IMR-90 (cell line): Measurements from ENCODE around the gene MGAT5. TPM values are rescaled to one million over a fixed set of nuclear protein-coding genes. Genes with fewer than 3 reads are reported as not detected.

Experiments
- ATAC-seq: fragments of 200-7000 bp; cut with Tn5 transposase; 2 replicates; pipeline ENCODE4 v1.9.1; 2020; ENCODE audit warnings: low read depth, mild to moderate bottlenecking, moderate library complexity
- BruUV-seq: library from RNA; stranded (reverse); fragments of 400-500 nt; replicated peaks from 2 replicates; lab custom pipeline; 2021; lab: Mats Ljungman, UMichigan
- CTCF ChIA-PET: fragments of 300-600 bp; formaldehyde crosslinking; extraction: SDS; loops from one replicate; lab custom pipeline; 2021; ENCODE audit warnings: antibody characterized with exemption; lab: Yijun Ruan, JAX
- POLR2A ChIA-PET: fragments of 300-600 bp; sonication (Branson Sonifier 250); formaldehyde crosslinking; loops from one replicate; lab custom pipeline; 2022; ENCODE audit warnings: antibody characterized with exemption; ENCODE audit not compliant: unreplicated experiment; lab: Charles Lee
- DNase-seq: peaks from one replicate; pipeline ENCODE4 v3.0.0; 2013
- H2AFZ ChIP-seq: replicated peaks from 2 replicates; pipeline ENCODE3; 2013; ENCODE audit warnings: low read length, mild to moderate bottlenecking; ENCODE audit not compliant: poor library complexity
- H2AK5ac ChIP-seq: 2 replicates; pipeline ENCODE4 v1.6.1; 2013; ENCODE audit warnings: low read depth, low read length, inconsistent platforms
- H2AK9ac ChIP-seq: replicated peaks from 2 replicates; pipeline ENCODE3; 2013; ENCODE audit warnings: mild to moderate bottlenecking, low read depth, low read length, moderate library complexity; ENCODE audit not compliant: poor library complexity
- H2BK120ac ChIP-seq: 2 replicates; pipeline ENCODE4 v1.6.1; 2013; ENCODE audit warnings: low read depth, low read length, inconsistent platforms
- H2BK15ac ChIP-seq: 3 replicates; pipeline ENCODE4 v1.6.1; 2013; ENCODE audit warnings: low read depth, low read length, inconsistent platforms
- H2BK20ac ChIP-seq: 2 replicates; pipeline ENCODE4 v1.6.1; 2013; ENCODE audit warnings: low read depth, mild to moderate bottlenecking, inconsistent platforms, low read length, moderate library complexity
- H2BK5ac ChIP-seq: 2 replicates; pipeline ENCODE4 v1.6.1; 2013; ENCODE audit warnings: mild to moderate bottlenecking, low read depth, low read length, inconsistent platforms; ENCODE audit not compliant: poor library complexity, severe bottlenecking
- H3K14ac ChIP-seq: replicated peaks from 2 replicates; pipeline ENCODE4 v1.6.1; 2013; ENCODE audit warnings: low read depth, low read length, inconsistent platforms
- H3K18ac ChIP-seq: 2 replicates; pipeline ENCODE4 v1.6.1; 2013; ENCODE audit warnings: low read depth, low read length, control low read depth
- H3K23ac ChIP-seq: 2 replicates; pipeline ENCODE4 v1.6.1; 2013; ENCODE audit warnings: low read depth, low read length, inconsistent platforms
- H3K27ac ChIP-seq: 2 replicates; pipeline ENCODE4 v1.5.1; 2013; ENCODE audit warnings: mild to moderate bottlenecking, control low read depth, low read length; ENCODE audit not compliant: insufficient read depth
- H3K27me3 ChIP-seq: 2 replicates; pipeline ENCODE4 v1.6.1; 2013; ENCODE audit warnings: low read length; ENCODE audit not compliant: control insufficient read depth, insufficient read depth
- H3K36me3 ChIP-seq: 2 replicates; pipeline ENCODE4 v1.6.1; 2013; ENCODE audit warnings: low read length, mixed read lengths; ENCODE audit not compliant: control insufficient read depth, insufficient read depth
- H3K4ac ChIP-seq: 2 replicates; pipeline ENCODE4 v1.6.1; 2013; ENCODE audit warnings: low read depth, low read length, inconsistent platforms
- H3K4me1 ChIP-seq: 2 replicates; pipeline ENCODE4 v1.6.1; 2013; ENCODE audit warnings: low read length, mixed read lengths; ENCODE audit not compliant: control insufficient read depth, insufficient read depth
- H3K4me2 ChIP-seq: 2 replicates; pipeline ENCODE4 v1.6.1; 2013; ENCODE audit warnings: low read depth, mild to moderate bottlenecking, control low read depth, low read length, moderate library complexity
- H3K4me3 ChIP-seq: 2 replicates; pipeline ENCODE4 v1.5.1; 2013; ENCODE audit warnings: low read depth, mild to moderate bottlenecking, control low read depth, low read length, moderate library complexity; ENCODE audit not compliant: insufficient read depth
- H3K56ac ChIP-seq: 2 replicates; pipeline ENCODE4 v1.6.1; 2013; ENCODE audit warnings: low read length, inconsistent platforms; ENCODE audit not compliant: insufficient read depth; ENCODE audit errors: extremely low read depth
- H3K79me1 ChIP-seq, 2 experiments: 2 replicates each; pipeline ENCODE4 v1.6.1; 2013; ENCODE audit warnings: low read length in 2 of 2, inconsistent platforms in 1 of 2, low read depth in 1 of 2
- H3K9ac ChIP-seq: 2 replicates; pipeline ENCODE4 v1.6.1; 2013; ENCODE audit warnings: low read depth, low read length, control low read depth
- H3K9me1 ChIP-seq: 2 replicates; pipeline ENCODE4 v1.6.1; 2013; ENCODE audit warnings: low read length, inconsistent platforms; ENCODE audit not compliant: insufficient read depth
- H3K9me3 ChIP-seq: 2 replicates; pipeline ENCODE4 v1.6.1; 2013; ENCODE audit warnings: low read length; ENCODE audit not compliant: control insufficient read depth, insufficient read depth
- H4K20me1 ChIP-seq: 2 replicates; pipeline ENCODE4 v1.6.1; 2013; ENCODE audit warnings: low read length, inconsistent platforms; ENCODE audit not compliant: insufficient read depth
- H4K5ac ChIP-seq: 2 replicates; pipeline ENCODE4 v1.6.1; 2013; ENCODE audit warnings: mild to moderate bottlenecking, low read depth, low read length, control low read depth
- H4K8ac ChIP-seq, 2 experiments: 2 replicates each; pipeline ENCODE4 v1.6.1; 2013; ENCODE audit warnings: low read depth in 2 of 2, low read length in 2 of 2, control low read depth in 1 of 2, inconsistent platforms in 1 of 2
- H4K91ac ChIP-seq: 2 replicates; pipeline ENCODE4 v1.6.1; 2013; ENCODE audit warnings: low read depth, low read length, inconsistent platforms; ENCODE audit not compliant: insufficient read depth
- BHLHE40 ChIP-seq: fragments of 150-350 bp; IDR thresholded peaks from 2 replicates; pipeline ENCODE4 v1.6.1; 2016; ENCODE audit warnings: mild to moderate bottlenecking, low read depth, low read length
- CEBPB ChIP-seq: IDR thresholded peaks from 2 replicates; pipeline ENCODE4 v1.6.1; 2012; ENCODE audit warnings: low read depth, low read length, improper control_type of control experiment
- CHD1 ChIP-seq: IDR thresholded peaks from 2 replicates; pipeline ENCODE4 v1.6.1; 2012; ENCODE audit warnings: low read depth, low read length, improper control_type of control experiment
- CTCF ChIP-seq: conservative IDR thresholded peaks from 2 replicates; pipeline ENCODE4 v1.5.1; 2012; ENCODE audit warnings: mild to moderate bottlenecking, low read depth, low read length, improper control_type of control experiment
- FOS ChIP-seq: fragments of 150-350 bp; IDR thresholded peaks from 2 replicates; pipeline ENCODE4 v1.6.1; 2016; ENCODE audit warnings: low read depth, low read length
- MAFK ChIP-seq: IDR thresholded peaks from 2 replicates; pipeline ENCODE4 v1.6.1; 2012; ENCODE audit warnings: low read depth, low read length, improper control_type of control experiment
- MAZ ChIP-seq: IDR thresholded peaks from 2 replicates; pipeline ENCODE4 v1.6.1; 2012; ENCODE audit warnings: low read depth, mild to moderate bottlenecking, low read length, improper control_type of control experiment, moderate library complexity, borderline replicate concordance
- MXI1 ChIP-seq: IDR thresholded peaks from 2 replicates; pipeline ENCODE4 v1.6.1; 2012; ENCODE audit warnings: low read depth, mild to moderate bottlenecking, low read length, moderate library complexity, borderline replicate concordance
- NFE2L2 ChIP-seq: fragments of 150-350 bp; IDR thresholded peaks from 2 replicates; pipeline ENCODE4 v1.6.1; 2016; ENCODE audit warnings: low read depth, mild to moderate bottlenecking, low read length
- POLR2A ChIP-seq: IDR thresholded peaks from 2 replicates; pipeline ENCODE4 v1.6.1; 2012; ENCODE audit warnings: mild to moderate bottlenecking, low read depth, low read length
- RAD21 ChIP-seq: IDR thresholded peaks from 2 replicates; pipeline ENCODE4 v1.6.1; 2012; ENCODE audit warnings: low read length, improper control_type of control experiment
- RCOR1 ChIP-seq: IDR thresholded peaks from 2 replicates; pipeline ENCODE4 v1.6.1; 2012; ENCODE audit warnings: mild to moderate bottlenecking, low read length, improper control_type of control experiment; ENCODE audit not compliant: insufficient replicate concordance
- RFX5 ChIP-seq: IDR thresholded peaks from 2 replicates; pipeline ENCODE4 v1.8.0; 2012; ENCODE audit warnings: low read depth, mild to moderate bottlenecking, low read length, moderate library complexity
- SMC3 ChIP-seq: fragments of 150-350 bp; IDR thresholded peaks from 2 replicates; pipeline ENCODE4 v1.6.1; 2016; ENCODE audit warnings: low read depth, mild to moderate bottlenecking, antibody characterized with exemption, low read length, moderate library complexity
- WGBS, 2 experiments: methylation state at CpG; one replicate each; pipeline versions ENCODE4 v1.1.5 to v1.1.7; 2013; ENCODE audit warnings: missing lambda C conversion rate in 2 of 2; ENCODE audit not compliant: insufficient read length in 1 of 2; ENCODE audit errors: extremely low coverage in 2 of 2; 5-methylcytosine and 5-hydroxymethylcytosine counted together
- dilution Hi-C: fragments of 300-500 bp; cut with HindIII; formaldehyde crosslinking; loops from one replicate; pipeline ENCODE4 v1.14.3; 2018; ENCODE audit warnings: low sequenced_read_pairs; ENCODE audit not compliant: unreplicated experiment
- in situ Hi-C: fragments of 300-500 bp; cut with MboI; formaldehyde crosslinking; loops from 3 replicates; pipeline ENCODE4 v1.14.3; 2019; ENCODE audit warnings: low sequenced_read_pairs, inconsistent platforms, mixed read lengths
- intact Hi-C: fragments of 100-400 bp; cut with micrococcal nuclease; formaldehyde crosslinking; loops from 2 replicates; pipeline ENCODE4 v1.10.0; 2022
- polyA plus RNA-seq, 3 experiments: library from polyadenylated mRNA; depleted of rRNA; stranded (reverse); fragments of >200 nt; gene quantifications; 2 replicates each; pipeline ENCODE4 v1.2.3, GENCODE V29; 2012; ENCODE audit warnings: low replicate concordance in 1 of 3
- total RNA-seq: library from RNA; depleted of rRNA; stranded (reverse); fragments of >200 nt; gene quantifications from 2 replicates; pipeline ENCODE4 v1.2.3, GENCODE V29; 2012
- TF ChIP-seq, protein P1 (sequence below): fragments of 150-350 bp; IDR thresholded peaks from 2 replicates; pipeline ENCODE4 v1.6.1; 2017; ENCODE audit warnings: mild to moderate bottlenecking, antibody characterized with exemption, low read length, low read depth
- TF ChIP-seq, protein P2 (sequence below): fragments of 150-350 bp; IDR thresholded peaks from 2 replicates; pipeline ENCODE4 v1.6.1; 2016; ENCODE audit warnings: low read depth, mild to moderate bottlenecking, low read length, moderate library complexity, borderline replicate concordance

Gene MGAT5
- total and polyA plus RNA-seq, 2 of the 4 experiments (the other 2 are of a cell fraction): 22.9 to 59.9 TPM

- no peak overlapping the region for H3K18ac ChIP-seq
- BruUV-seq: no TSS peak
- H3K4me1 ChIP-seq: no peaks in the 10 kb centered on the region; the same call in 1 of the 2 replicates
- H2BK15ac ChIP-seq: no peak overlapping the region
- peaks cover 24% of the 10 kb centered on the region for H3K9me1 ChIP-seq
- CTCF ChIA-PET: no interaction called here
- no peak overlapping the region for H2BK120ac ChIP-seq
- H4K91ac ChIP-seq: no peak overlapping the region
- dilution Hi-C loops: no loop called here
- peaks cover 39 to 65% of the 10 kb centered on the region in 2 experiments for H3K79me1 ChIP-seq
- no peak overlapping the region for H3K14ac ChIP-seq
- H2AK5ac ChIP-seq: no peak overlapping the region
- WGBS, 2 experiments: no CpG with 5 or more reads among the region's 4 CpGs
- H3K4me3 ChIP-seq: no peak overlapping the region
- H3K9me3 ChIP-seq: no peaks in the 10 kb centered on the region
- no peaks in the 10 kb centered on the region for H3K27me3 ChIP-seq
- no peak overlapping the region for H3K4me2 ChIP-seq
- no peak overlapping the region for H3K56ac ChIP-seq
- H4K8ac ChIP-seq: no peak overlapping the region
- in situ Hi-C loops: no loop called here
- H2AFZ ChIP-seq: no peak overlapping the region
- H4K20me1 ChIP-seq: peaks cover 25% of the 10 kb centered on the region; the same call in 1 of the 2 replicates
- DNase-seq (no peak), ATAC-seq (no peak)
- no peak overlapping the region for H3K27ac ChIP-seq
- no peak overlapping the region for H4K5ac ChIP-seq
- H2AK9ac ChIP-seq: no peak overlapping the region
- no peak overlapping the region for H2BK5ac ChIP-seq
- peaks cover 16% of the 10 kb centered on the region for H3K36me3 ChIP-seq
- intact Hi-C loops: no loop called here
- no peak overlapping the region for H3K4ac ChIP-seq
- POLR2A ChIA-PET: no interaction called here
- TF ChIP-seq RFX5 (no peak), RCOR1 (no peak), POLR2A (no peak), MAZ (no peak), CTCF (no peak), RAD21 (no peak), SMC3 (no peak), CHD1 (no peak), CEBPB (no peak), MAFK (no peak), MXI1 (no peak), FOS (no peak), BHLHE40 (no peak), NFE2L2 (no peak)
- TF ChIP-seq, protein P1, sequence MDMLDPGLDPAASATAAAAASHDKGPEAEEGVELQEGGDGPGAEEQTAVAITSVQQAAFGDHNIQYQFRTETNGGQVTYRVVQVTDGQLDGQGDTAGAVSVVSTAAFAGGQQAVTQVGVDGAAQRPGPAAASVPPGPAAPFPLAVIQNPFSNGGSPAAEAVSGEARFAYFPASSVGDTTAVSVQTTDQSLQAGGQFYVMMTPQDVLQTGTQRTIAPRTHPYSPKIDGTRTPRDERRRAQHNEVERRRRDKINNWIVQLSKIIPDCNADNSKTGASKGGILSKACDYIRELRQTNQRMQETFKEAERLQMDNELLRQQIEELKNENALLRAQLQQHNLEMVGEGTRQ: no peak
- TF ChIP-seq, protein P2, sequence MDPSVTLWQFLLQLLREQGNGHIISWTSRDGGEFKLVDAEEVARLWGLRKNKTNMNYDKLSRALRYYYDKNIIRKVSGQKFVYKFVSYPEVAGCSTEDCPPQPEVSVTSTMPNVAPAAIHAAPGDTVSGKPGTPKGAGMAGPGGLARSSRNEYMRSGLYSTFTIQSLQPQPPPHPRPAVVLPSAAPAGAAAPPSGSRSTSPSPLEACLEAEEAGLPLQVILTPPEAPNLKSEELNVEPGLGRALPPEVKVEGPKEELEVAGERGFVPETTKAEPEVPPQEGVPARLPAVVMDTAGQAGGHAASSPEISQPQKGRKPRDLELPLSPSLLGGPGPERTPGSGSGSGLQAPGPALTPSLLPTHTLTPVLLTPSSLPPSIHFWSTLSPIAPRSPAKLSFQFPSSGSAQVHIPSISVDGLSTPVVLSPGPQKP: no peak
- H3K23ac ChIP-seq: no peak overlapping the region
- no peak overlapping the region for H3K9ac ChIP-seq
- H2BK20ac ChIP-seq: no peak overlapping the region
These were observed 23.4 kb downstream of the MGAT5 start for GRCh38 chr2:134277223-134277622.
